Activated CD8-positive, alpha-beta memory T cell treated with anti-CD3 and anti-CD28 coated beads, Interleukin-2, amount 50 U/mL, for 1 hour (primary cell): ENCODE data around the gene ATP2B2.

ENCODE experiments used
- DNase-seq: peaks from one replicate; pipeline ENCODE4 v3.0.0-alpha.2; 2020; ENCODE audit errors: extremely low read depth

The ATP2B2 gene

GRCh38 chr3:10345911-10346310, 159.5 kb downstream of the ATP2B2 start:
- no peak for DNase-seq

GRCh38 chr3:10344944-10345575, 160.3 kb downstream of the ATP2B2 start:
- DNase-seq: no peak

GRCh38 chr3:10344147-10344943, 161.0 kb downstream of the ATP2B2 start:
- no peak for DNase-seq

GRCh38 chr3:10343526-10343925, 161.9 kb downstream of the ATP2B2 start:
- DNase-seq: no peak

- no peak for DNase-seq
Measured at GRCh38 chr3:10342781-10343180, 162.6 kb downstream of the ATP2B2 start.

- no peak for DNase-seq
Measured at GRCh38 chr3:10341901-10342398, 163.4 kb downstream of the ATP2B2 start.

- DNase-seq: no peak
Measured at GRCh38 chr3:10340476-10340875, 164.9 kb downstream of the ATP2B2 start.

GRCh38 chr3:10340046-10340445, 165.3 kb downstream of the ATP2B2 start:
- no peak for DNase-seq

GRCh38 chr3:10339376-10339955, 165.9 kb downstream of the ATP2B2 start:
- DNase-seq: no peak

- DNase-seq: no peak
Measured at GRCh38 chr3:10338591-10339353, 166.6 kb downstream of the ATP2B2 start.

GRCh38 chr3:10338164-10338470, 167.3 kb downstream of the ATP2B2 start:
- DNase-seq: no peak

- DNase-seq: no peak
Measured at GRCh38 chr3:10337323-10338163, 167.8 kb downstream of the ATP2B2 start.

- no peak for DNase-seq
Measured at GRCh38 chr3:10336761-10337160, 168.6 kb downstream of the ATP2B2 start.

GRCh38 chr3:10335871-10336622, 169.3 kb downstream of the ATP2B2 start:
- DNase-seq: no peak

GRCh38 chr3:10335190-10335738, 170.1 kb downstream of the ATP2B2 start:
- DNase-seq: no peak

- DNase-seq: no peak
Measured at GRCh38 chr3:10334459-10334858, 170.9 kb downstream of the ATP2B2 start.

GRCh38 chr3:10334042-10334441, 171.3 kb downstream of the ATP2B2 start:
- no peak for DNase-seq

- DNase-seq: no peak
Measured at GRCh38 chr3:10333349-10333650, 172.1 kb downstream of the ATP2B2 start.

GRCh38 chr3:10332481-10333348, 172.7 kb downstream of the ATP2B2 start:
- no peak for DNase-seq

- no peak for DNase-seq
Measured at GRCh38 chr3:10331320-10331719, 174.1 kb downstream of the ATP2B2 start.
